HG03520 (cell line): ENCODE measurements around the gene STK24.

Experiments
- ATAC-seq: cut with Tn5 transposase; IDR thresholded peaks from one replicate; pipeline ENCODE4 v1.9.1; 2021; ENCODE audit warnings: mild to moderate bottlenecking, moderate library complexity; ENCODE audit not compliant: unreplicated experiment

The STK24 gene

DNA sequence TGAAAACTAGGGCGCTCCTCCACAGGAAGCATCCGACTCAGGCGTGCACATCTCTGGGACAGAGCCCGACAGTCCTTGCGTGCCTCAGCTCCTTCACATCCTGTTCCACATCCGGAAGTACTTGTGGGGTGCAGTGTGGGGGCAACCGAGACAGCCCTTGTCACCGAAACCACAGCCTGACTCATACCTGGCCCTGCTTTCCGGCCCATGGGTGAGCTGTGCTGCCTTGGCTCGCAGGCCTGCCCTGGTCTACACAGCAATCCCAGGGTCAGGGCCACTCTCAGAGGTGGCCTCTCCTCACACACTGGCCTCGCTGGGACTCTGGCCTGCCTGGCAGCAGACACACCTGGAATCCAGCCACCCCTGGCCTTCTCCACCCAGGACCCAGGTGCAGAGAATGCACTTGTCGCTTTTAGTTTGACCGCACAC, 100.4 kb downstream of the STK24 start:
- ATAC-seq = peak; percentile 94

DNA sequence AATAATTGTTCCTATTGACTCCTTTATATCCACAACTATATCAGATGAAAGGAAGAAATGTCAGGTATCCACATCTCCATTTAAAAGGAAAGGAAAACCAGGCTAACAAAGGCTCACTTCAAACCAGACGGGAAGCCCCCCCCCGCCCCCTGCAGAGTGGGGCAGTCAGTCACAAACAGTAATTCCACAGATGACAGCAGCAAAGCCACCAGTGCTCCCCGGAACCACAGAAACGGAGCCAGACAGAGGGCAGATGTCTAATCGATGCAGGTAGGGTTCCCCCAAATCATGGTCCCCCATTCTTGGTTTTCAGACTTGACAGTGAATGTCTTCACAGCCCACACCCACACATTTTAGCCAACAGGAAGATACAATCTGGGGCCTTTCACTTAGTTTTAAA, 100.8 kb downstream of the STK24 start:
- peak; percentile 43 for ATAC-seq

DNA sequence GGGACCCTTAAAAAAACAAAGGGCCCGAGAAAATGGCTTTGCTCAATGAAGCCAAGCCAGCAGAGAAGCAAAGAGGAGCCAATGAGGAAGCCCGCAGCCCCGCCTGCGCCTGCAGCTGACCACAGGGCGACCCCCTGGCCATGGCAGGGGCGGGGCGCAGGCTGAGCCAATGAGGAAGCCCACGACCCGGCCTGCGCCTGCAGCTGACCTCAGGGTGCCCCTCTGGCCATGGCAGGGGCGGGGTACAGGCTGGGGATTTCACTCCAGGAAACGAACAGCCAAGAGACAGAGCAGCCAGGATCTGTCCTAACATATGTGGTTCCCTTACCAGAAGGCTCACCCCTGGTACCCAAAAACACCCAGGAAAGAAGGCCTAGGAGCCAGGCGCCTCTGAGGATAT, 101.4 kb downstream of the STK24 start:
- no peak for ATAC-seq

DNA sequence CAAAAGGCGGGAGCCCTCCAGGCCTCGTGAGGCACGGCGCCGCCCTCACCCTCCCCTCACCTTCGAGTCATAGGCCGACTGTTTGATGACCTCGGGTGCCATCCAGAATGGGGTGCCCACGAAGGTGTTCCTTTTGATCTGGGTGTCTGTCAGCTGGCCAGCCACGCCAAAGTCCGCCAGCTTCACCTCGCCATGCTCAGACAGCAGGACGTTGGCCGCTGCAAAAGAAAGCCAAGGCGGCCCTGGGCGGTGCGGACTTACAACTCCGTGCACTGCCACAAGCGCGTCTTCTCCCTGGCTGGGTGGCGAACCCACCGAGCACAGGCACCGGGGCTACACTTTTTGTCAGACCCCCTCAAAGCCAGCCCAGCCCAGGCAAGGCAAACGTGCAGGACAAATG, 102.1 kb downstream of the STK24 start:
- no peak for ATAC-seq

DNA sequence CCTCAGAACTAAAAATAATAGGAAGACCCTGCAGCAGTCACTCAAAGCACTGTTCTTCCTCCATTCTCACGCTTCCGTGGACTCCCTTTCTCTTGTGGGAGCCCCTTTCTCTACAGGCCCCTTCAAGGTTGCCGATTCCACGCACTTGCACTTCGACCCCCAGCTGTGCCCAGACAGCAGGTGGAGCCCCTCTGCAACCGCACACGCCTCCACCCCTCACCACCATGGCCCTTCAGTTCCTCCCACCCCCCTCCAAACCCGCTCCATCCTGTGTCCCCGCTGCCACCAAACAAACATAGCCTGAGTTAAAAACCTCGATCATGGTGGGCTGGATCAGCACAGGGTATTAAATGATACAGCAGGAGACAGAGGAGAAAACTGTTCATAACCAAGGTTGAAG, 102.6 kb downstream of the STK24 start:
- ATAC-seq = no peak

DNA sequence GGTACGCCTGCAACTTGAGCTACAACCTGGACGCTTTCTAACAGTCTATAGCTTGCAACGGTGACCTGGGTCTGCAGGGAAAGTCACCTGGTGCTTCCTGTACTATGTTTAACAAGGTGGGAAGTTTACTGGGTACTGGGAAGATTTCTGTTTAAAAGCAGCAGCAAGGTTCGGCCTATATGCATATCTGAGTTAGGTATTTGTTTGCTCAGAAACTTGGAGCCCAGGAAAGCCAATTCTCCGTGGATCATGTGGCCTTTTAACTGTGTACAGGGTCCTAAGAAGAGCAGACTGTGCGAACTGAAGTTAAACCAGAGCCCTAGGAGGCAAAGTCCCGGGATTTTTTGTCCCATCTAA, 103.1 kb downstream of the STK24 start:
- no peak for ATAC-seq

DNA sequence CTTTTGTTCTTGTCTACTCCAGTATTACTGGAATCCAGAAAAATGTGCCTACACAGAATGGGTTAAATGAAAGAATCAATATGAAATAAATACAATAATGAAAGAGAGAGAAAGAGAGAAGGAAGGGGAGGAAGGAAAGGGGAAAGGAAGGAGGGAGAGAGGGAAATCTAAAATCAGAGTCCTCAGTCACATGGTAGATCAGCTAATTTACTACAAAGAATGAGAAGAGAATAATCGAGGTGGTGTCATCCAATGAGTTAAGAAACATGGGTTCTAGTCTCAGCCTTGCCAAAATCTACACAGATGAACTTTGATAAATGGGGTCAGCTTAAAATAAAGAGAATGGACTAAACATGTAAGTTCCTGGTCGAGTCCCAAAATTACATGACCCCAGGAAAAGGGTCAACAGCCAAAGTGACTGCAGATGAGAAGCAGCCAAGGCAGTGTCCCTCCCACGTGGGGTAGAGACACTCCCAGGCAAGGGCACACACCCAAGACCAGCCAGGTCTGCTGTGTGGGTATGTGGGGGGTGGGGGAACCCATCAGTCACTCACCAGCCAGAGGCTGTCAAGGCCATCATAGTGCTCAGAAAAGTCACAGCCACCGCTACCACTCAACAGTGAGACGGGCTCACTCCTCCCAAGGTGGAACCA, 103.6 kb downstream of the STK24 start:
- ATAC-seq = no peak

DNA sequence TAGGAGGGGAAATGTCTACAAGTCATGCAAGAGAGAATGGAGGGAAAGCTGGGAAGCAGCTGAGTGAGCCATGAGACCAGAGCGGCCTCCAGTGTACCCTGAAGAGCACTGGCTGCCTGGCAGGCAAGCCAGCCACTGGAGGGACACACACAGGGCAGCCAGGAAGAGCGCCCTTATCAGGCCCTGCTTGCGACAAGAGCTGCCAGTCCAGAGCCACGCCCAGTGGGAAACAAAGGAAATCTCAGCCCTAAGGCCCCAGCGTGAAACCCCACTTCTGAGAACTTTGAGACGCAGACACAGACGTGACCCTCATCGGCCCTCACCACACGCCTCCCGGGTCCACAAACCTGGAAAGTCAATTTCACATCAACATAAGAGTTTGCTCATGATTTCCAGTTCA, 105.0 kb downstream of the STK24 start:
- ATAC-seq = no peak

DNA sequence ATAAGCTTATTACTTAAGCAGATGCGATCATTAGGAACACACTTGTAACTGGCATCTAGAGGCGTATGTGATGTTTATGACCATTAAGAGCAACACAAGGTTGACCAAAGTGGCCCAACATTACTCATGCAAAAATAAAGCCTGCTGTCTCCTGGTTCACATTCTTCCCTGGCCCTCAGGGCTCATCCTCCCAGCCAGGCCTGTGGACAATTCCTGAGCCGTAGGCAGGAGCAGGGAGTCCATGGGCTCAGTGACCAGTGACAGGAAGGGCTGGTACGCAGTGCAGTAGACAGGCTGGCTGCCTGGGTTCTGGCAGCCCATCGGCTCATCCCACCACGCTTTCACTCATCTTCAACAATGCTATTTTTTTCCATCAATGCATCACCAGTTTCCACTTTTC, 106.0 kb downstream of the STK24 start:
- ATAC-seq = no peak

DNA sequence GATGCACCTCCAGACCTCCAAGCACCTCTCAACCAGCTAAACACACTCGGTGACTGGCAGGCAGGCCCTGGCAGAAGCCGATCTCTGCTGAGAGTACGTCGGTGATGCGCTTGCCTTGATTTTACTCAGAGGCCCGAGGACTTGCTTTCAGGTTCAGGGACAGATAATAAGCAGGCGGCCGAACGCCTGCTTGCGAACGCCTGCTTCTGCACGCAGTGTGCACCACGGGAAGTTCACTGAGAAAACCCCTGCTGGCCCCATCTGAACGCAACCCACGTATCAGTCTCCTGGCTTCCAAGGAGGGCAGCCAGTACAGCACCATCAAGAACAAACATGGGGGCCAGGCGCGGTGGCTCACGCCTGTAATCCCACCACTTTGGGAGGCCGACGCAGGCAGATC, 108.0 kb downstream of the STK24 start:
- ATAC-seq = no peak

DNA sequence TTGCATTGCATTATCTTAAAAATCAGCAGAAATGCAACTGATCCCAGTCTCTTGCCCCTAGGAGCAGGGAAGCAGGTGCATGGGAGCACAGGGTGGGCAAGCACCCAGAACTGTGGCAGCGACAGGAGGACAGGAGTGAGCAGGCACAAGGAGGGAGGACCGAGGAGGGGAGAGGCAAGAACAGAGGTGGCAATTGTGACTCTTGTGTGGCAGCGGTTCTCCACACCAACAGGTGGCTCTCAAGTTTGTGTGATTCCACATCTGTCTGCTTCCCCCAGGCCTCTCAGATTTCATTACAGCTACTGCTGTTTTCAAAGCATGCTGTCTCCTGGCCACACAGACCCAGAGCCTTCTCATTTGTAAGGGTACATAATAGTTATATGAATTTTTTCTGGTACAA, 108.5 kb downstream of the STK24 start:
- ATAC-seq = no peak

DNA sequence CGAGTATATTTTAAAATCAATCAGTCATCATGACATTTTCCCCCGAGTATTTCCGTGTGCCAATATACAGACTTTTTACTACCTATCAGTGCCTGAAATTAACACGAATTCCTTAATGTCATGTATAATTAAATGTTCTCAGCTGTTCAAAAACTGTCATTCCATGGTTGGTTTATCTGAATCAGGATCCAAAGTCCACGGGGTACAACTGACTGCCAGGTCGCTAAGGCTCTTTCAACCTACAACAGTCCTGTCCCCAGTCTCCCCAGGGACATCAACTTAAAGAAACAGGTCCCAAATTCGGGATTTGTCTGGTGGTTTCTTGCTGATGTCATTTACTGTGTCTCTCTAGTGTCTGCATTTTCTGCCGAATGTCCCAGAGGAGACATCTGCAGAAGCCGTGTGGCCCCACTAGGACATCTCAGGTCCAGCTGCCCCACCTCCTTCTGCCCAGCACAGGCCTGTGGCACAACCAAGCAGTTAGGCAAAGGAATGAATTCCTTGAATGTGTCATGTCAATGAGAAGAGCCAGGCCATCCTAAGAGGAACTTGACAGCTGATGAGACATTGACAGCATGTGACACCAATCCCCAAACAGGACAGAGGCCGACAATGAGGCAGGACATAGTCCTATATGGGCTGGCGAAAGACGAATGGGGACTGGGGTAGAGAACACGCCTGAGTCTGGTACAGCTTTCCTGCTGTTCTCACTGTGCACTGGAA, 109.5 kb downstream of the STK24 start:
- no peak for ATAC-seq

DNA sequence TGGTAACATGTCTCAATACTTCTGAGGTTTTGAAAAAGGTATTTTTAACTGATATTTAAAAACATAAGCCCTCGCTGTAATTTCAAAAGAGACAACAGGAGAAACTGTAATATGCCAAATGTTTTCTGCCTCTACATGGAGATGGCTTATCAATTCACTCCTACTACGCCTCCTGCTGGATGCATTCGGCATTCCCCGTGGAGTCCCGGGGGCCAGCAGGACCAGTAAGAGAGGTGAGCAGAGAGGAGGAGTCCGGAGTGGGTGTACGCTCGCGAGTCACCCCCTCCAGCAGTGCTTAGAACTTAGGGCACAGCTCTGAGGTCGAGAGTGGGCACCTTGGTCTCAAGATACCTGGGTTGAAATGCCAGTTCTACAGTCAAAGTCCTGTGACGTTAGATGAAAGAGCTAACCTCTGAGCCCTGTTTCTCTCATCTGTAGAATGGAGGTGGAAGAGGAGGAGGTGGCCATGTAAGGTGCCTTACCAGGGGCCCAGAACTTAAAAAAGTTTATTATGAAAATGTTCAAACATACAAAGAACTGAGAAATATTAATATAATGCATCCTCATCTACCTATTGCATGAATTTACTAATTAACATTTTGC, 110.2 kb downstream of the STK24 start:
- ATAC-seq = no peak

DNA sequence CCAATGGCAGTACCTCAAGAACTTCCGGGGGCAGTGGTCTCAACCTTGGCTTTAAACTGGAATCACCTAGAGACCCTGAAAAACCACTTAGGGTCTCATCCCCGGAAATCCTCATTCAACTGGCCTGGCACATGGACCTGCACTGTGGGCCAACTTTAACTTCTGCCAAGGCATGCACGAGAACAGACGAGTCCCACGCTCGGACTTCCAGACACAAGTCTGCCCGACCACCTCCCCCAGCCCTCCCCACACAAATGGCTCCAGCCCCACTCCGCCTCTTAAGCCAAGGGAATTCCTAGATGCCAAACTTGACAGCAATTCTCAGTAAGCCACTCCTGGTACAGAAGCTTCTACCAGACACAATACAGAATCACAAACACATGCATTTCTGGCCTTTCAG, 114.0 kb downstream of the STK24 start:
- ATAC-seq = no peak

DNA sequence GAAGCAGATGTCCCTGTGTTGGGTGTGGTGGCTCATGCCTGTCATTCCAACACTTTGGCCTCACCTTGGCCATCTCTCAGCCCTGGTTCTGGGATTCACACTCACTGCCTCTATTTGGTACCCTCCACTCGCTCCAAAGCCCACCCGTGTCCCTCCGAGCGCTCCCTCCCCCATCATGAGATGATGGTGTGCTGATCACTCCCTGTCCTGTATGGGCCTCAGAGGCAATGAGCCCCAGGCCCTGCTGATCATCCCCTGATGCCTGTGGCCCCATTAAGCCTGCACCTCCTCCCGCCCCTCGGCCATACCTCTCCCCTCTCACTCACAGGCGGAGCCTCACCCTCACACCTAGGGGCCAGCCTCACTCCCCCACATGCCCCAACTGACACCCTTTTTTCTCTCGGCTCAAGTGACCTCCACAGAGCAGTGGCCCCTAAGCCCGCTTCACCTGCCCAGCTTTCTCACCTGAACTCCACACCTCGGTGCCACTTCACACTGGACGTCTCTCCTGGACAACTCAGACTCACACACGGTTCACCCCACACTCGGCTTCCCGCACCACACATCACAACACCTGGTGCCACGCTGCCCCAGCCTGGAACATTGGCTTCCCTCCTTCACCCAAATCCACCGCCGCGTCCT, 114.5 kb downstream of the STK24 start:
- ATAC-seq = no peak

DNA sequence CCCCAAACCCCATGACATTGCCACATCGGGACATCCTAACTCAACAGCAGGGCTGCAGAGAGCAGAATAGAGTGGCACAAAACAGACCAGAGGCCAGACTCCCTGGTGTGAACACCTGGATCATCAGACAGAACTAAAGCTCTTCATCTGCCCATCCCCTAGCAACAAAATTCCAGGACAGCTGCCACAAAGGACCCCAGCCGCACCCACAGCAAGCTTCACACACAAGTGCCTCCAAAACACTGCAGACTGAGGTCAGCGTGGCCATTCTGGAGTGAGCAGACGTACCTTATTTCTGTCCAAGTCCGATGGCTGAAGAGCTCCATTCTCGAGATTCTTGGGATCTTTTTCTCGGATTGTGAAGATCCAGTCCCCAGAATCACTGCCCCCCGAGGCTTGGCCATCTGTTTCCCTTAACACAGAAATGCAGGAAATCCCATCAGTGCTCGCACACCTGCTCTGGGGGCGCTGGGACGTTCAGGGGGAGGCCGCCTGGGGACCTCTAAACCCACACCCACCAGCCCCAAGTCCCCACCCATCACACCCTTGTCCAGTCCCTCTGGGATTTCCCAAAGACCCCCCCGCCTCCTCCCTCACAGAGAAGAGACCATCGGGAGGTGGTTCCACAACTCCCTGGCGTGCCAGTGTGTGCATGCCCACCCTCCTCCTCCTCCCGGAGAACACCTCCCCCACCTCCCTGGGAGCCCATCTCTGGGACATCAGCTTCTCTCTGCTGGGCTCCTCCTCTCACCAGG, 115.2 kb downstream of the STK24 start:
- no peak for ATAC-seq

DNA sequence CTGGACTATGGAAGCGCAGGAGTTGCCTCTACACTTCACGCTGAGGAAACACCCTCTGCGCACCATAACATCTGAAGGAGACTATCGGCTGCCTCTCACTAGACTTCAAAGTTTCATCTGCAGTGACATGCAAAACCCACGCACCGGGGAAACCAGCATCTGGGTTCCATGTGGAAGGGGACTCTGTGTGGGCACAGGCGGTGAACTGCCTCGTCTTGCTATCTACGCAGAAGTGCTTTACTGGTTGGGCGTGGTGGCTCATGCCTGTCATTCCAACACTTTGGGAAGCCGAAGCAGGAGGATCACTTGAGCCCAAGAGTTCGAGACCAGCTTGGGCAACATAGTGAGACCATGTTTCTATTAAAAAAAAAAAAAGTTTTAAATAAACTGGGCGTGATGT, 116.4 kb downstream of the STK24 start:
- ATAC-seq = no peak

DNA sequence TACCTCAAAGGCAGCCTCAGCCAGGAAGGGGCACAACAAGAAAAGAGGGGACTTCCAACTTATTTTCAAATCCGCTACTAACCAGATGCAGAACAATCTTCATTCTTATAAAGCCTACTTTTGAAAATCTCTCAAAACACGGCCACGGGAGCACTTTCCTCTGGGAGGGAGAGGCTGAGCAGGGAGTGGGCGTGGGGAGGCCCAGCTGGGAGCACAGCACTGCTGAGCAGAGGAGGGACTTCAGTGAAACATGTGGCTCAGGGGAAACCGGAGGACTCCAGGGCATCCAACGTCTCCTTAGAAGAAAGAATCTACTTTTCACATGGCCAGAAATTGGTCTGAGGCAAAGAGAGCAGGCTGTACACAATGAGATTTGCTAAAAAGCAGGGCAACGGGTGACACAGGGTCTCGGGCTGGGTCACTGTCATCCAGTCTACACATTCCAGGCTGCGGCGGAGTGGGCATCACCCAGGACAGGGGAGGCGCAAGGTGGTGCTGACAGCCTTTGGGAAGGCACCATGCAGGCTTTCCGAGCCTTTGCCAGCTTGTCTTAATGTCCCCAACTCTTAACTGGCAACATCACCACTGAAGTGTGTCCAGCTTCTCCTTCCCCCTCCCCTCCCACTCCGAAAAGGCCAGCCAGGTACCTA, 117.1 kb downstream of the STK24 start:
- no peak for ATAC-seq

DNA sequence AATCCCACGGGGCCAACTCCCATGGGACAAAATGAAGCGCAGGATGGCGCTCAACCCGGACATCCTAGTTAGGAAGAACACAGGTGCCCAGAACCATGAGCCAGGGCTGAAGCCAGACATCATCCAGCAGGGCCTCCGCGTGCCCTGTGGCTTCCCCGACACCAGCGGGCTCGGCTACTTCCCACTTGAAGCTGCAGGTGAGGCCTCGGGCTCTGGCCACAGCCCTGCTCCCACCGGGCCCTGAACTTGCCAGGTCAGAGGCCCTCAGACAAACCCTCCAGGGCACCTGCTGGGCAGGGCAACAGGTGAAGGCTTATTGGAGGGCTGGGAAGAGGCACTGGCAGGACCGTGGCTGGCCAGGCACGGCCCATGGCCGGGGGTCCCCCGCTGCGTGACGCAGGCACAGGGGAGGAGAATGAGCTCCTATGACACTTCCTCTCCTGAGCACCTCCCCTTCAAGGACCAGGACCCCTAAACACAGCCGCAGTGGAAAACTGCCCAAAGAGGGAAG, 117.7 kb downstream of the STK24 start:
- ATAC-seq = no peak

DNA sequence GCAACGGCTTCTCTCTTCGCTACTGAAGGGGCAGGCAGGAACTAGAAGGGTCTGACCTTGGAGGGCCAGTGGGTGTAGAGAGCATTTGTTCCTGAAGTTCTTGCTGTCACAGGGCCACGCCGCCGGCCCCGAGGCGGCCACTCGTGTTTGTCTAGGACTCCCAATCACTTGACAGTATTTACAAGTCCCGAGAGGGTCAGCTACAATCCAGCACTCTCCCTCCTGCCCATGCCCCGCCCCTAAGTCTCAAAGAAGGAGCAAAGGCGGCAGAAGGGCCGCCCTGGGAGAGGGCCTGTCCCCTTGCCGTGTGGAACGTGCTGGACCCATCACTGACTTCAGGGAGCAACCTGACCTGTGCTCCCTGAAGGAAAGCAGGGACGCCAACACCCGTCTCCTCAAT, 118.5 kb downstream of the STK24 start:
- no peak for ATAC-seq

DNA sequence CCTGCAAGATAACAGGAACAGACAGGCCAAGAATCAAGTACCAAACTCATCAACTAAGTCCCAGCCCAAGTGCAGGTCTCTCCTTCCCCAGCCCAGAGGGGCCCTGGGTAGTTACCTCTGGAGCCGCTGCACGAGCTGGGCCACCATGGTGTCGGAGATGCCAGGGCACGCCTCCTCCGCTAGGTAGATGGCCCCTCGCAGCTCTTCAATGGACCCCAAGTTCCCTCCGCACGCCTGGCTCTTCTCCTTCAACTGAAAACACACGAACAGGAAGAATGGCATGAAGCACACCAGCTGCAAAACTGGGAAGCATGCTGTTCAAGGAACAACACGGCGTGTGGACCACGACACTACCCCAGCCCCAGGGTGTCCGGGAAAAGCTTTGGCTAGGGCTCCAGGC, 119.9 kb downstream of the STK24 start:
- ATAC-seq = no peak
